Prostate gland (tissue), 2 donors: ENCODE data around the gene PMVK.

ENCODE experiments used
- CTCF ChIP-seq, 4 experiments: fragments of 200-600 bp in 2 of 4; fragments of 450-650 bp in 2 of 4; sonication (generic) in 2 of 4; IDR thresholded peaks; 1 replicate in 3 of 4; 2 replicates in 1 of 4; pipeline ENCODE4 v1.5.1; 2016 to 2019; ENCODE audit warnings: antibody characterized with exemption in 4 of 4, mild to moderate bottlenecking in 2 of 4, moderate library complexity in 2 of 4
- POLR2A ChIP-seq: fragments of 450-650 bp; IDR thresholded peaks from one replicate; pipeline ENCODE4 v1.6.1; 2016; ENCODE audit warnings: antibody characterized with exemption, mild to moderate bottlenecking
- POLR2AphosphoS5 ChIP-seq: sonication (generic); formaldehyde crosslinking; IDR thresholded peaks from one replicate; pipeline ENCODE4 v1.6.1; 2017; ENCODE audit warnings: antibody characterized with exemption

DNA sequence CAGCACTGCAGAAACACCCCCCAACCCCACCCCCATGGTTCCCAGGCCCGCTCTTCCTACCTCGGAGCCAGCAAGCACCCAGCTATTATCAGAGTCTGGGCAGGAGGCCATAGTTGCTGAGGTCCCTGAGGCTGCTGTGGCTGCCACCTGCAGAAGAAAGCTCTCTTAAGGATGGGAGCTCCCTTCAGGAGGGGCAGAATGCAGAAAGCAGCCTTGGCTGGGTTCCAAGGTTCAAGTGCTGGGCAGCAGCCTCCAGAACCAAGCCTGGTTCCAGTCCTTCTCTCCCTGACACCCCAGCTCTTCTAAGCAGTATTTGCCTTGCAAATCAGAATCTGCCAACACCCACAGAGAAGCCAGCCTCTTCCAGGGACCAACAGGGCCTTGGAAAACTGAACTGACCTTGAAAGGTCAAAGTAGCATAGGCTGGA, 17.1 kb upstream of the PMVK start:
- TF ChIP-seq POLR2AphosphoS5, result no peak
- no peak for TF ChIP-seq CTCF (IDR thresholded peaks at IDR 0.05)
- TF ChIP-seq POLR2A, result no peak
